Measurements from ENCODE around the gene MINPP1.
"Not testable (repeated sequence)": the region's sequence is repeated elsewhere in the genome, so short reads cannot be mapped to it uniquely, and the experiment has no call there.

Gene MINPP1

DNA sequence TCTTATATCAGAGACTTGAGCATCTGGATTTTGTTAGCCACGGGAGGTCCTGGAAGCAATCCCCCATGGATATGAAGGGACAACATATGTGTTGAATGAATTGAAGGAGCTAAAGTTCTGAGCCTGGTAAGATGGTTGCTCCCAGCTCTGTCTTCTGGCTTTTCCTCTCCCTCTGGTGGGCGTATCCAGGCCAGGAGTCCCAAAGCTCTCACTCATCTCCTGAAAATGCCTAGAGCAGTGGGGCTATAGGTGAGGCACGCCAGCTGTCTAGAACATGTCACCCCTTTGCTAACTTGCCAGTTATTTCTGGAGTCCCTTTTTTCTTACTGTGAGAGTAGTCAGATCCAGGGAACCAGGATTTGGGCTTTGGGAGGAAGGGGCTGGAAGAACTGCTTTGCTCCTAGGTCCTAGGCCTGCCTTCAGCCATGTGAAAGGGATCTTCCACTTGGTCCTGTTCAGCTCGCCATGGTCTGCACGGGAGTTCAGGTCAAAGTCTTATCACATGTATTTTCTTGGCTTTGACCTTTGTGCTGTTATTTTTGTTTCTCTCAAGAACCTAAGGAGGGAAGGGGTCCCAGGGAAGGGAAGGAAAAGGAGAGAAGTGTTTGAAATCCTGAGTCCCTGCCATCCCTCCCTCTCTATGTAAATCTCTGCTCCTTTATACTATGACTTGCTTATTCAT is 73.6 kb downstream of the MINPP1 start:
- no peak for DNase-seq

DNA sequence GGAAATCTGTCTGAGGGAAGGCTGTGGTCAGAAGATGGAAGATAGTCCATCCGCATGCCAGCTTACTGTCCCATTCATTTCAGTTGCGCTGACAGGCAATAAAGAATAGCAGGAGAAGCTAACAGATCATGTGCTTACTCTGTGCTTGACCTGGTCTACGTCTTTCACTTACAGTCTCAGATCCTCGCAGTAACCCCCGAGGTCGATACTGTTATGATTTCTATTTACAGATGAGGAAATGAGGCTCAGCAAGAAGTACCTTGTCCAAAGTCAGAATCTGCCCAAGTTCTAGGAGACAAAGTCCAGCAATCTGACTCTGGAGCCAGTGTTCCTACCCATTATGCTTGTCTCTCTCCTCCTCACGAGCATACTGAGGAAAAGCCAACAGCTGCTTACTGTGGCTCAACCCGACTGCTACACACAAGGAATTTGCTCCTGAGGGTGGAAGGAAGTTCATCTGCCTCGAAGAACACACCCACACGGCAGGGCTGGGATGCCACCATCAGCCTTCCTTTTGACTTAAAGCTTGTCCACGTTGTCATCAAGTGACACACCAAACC is 74.2 kb downstream of the MINPP1 start:
- no peak for DNase-seq

DNA sequence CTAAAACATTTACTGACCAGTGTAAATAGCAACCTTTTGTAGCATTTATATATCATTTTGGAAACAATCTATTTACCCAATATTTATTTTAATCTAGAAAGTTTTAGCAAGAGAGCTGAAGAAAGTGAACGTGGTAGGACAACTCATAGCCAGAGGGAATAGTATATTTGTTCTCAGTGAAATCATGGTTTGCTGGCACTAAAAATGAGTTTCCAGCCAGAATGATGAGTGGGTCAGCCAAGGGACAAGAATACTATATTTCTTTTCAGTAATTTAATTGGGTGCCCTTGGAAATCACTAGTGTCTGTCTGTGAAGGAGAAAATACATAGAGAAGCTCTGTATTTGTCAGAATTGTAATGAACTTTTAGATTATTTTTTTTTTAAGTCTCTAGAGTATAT is 74.9 kb downstream of the MINPP1 start:
- no peak for DNase-seq

DNA sequence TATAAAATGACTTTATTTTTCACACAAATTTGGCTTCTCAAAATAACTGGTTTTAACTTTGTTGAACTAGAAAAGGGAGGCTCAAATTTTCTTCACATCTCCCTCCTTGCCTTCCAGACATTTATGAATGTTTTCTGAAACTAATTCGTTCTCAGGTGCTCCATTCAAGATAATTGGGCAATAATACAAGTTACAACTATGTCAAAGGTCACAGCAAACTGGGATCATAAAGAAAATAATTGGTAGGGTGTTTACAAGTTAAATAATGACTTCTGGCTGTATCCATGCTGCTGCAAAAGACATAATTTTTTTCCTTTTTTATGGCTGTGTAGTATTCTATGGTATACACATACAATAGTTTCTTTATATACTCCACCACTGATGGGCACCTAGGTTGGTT is 75.3 kb downstream of the MINPP1 start:
- DNase-seq, result no peak

DNA sequence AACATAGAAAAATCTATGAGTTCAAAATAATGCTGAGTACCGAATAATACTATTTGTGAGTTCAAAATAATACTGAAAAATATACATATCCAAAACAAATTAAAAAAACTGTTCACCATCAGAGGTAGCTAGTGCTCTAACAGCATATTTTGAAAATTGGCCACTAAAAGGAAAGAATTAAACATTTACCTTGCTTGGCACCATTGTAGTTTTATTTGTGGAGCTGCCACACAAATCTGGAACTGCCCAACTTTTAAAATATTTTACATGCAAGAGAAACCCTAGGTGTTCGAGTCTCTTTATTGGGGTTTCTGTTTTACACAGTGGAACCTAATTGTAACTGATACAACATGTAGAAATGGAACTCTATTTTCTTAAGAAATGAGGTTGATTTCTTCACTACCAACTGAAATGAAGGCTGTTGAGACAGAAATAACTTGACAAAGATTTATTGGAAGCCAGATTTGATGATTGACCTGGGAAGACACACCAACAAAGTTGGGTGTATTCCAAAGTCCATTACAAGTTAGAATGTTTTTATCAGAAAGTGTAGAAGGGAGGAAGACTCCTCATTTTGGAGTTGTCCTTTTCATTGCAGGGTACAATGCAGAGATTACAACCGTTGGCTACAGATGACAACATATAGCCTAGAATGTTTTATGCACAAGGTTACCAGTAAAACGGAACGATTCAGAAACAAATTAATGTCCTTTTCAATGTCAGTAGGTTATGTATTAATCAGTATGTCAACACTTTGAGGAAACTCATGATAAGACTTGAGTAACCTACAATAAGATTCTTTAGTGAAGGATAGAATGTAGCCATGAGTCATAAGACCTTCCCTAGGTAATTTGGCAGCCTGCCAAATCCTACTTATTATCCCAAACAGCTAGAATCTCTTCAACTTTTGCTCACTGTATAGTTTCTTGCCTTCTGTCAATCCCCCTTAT is 81.1 kb downstream of the MINPP1 start:
- no peak for DNase-seq

DNA sequence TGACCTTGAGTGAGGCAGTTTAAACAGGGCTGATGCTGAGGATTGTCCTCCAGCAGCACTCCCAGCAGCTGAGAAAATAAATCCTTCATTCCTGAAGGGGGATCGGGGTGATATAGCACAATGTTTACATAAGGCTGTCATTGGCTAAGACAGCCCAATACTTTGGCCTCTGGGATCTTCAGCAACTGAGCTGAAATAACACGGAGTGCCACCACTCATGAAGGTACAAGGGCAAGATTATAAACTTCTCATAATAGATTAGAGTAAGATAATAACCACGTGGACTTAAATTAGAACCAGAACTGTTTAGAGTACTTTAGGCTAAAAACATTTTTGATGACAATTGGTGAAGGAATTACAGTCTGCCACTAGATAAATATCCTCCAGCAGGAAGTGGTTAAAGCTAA is 85.0 kb downstream of the MINPP1 start:
- DNase-seq, result no peak

DNA sequence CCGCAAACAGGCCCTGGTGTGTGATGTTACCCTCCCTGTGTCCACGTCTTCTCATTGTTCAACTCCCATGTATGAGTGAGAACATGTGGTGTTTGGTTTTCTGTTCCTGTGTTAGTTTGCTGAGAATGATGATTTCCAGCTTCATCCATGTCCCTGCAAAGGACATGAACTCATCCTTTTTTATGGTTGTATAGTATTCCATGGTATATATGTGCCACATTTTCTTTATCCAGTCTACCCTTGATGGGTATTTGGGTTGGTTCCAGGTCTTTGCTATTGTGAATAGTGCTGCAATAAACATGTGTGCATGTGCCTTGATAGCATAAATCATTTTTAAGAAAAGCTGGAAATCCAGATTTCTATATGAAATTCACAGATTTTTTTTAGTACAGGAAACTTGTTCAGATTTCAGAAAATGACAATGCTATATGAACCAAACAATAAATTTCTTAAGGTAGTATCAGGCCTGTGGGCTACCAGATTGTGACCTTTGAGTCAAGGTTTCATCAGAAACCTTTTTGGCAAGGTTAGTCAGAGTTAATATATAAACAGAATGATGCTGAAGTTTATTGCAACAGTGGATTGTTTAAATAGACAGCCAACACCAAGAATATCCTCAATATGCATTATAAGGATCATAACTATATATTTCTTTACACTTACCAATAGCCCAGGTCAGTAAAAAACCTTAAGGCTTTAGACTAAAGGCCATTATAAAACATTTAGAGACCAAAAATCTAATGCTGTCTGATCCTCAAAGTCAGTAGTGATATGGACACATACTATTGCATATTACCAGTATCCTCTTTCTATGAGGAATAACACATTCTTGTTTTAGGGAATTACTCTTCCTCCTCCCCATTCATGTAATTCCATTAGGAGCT is 86.3 kb downstream of the MINPP1 start:
- no peak for DNase-seq

DNA sequence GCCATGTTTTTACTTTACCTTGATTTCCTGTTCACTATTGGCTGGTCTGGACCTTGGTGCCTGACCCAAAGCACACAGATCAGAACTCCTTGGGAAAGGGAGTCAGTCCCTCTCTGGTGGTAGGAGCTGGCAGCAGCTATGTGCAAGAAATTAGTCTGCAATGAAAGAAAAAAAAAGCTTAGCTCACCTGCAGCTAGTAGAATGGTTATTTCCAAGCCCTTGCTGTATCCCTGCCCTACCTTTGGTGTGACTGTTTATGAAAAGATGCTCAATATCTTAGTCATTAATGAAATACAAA is 86.8 kb downstream of the MINPP1 start:
- DNase-seq, result no peak

DNA sequence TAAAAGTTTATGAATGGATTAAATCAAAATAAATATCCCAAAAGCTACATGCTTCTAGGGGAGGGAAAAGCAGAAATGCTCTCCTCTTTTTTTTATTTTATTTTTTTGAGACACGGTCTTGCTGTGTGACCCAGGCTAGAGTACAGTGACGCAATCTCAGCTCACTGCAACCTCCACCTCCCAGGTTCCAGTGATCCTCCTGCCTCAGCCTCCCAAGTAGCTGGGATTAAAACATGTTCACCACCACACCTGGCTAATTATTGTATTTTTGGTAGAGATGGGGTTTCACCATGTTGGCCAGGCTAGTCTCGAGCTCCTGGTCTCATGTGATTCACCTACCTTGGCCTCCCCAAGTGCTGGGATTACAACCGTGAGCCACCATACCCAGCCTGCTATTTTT is 88.2 kb downstream of the MINPP1 start:
- DNase-seq, result not testable (repeated sequence)

DNA sequence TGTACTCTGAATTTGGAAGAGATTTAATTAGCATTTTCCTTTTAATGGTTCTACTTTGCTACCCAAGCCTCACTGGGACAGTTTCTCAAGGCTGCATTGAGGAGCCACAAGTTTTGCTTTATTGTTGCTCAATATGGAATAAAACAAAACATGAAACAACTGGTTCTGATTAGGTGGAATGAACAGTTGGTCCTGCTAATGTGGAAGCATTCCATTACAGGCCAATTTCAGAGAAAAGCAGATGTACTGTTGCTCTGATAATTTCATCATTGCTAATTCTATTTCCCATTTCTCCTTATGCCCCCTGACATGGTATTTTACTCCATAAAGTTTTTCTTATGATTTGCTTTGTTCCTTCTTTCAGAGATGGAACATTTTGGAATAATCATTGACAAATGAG is 89.0 kb downstream of the MINPP1 start:
- DNase-seq, result no peak

DNA sequence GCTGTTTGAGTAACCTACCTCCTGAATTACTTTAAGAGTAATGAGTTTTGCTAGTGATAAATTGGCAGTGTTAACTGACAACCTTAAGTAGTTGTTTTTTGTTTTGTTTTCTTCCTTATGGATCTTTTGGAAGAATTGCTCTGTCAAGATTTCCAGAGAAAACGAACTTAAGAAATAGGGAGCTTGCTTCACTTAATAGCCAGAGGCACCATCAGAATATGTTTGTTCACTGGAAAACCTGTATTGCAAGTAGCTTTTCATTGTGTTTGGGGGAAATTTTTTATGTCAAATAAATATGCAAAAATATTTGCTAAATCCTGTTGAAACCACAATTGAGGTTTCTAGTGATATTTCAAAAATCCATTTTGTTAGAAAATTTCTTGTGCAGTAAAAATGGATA is 89.5 kb downstream of the MINPP1 start:
- no peak for DNase-seq

DNA sequence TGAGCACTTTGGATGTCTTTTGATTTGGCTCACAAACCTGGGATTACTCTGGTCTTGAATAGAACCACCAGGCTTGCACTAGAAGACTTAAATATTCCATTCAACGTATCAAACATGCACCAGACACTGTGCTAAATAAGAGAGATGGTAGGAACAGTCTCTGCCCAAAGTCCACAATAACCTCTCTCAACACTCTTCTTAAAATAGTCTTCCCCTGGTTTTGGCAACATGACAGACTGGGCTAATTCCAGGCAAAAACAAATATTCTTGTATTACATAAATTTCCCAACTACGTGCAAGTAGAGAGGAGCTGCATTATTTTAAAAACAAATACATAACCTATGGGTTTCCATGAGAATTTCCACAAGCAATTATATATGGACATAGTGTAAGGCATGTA is 90.2 kb downstream of the MINPP1 start:
- no peak for DNase-seq

DNA sequence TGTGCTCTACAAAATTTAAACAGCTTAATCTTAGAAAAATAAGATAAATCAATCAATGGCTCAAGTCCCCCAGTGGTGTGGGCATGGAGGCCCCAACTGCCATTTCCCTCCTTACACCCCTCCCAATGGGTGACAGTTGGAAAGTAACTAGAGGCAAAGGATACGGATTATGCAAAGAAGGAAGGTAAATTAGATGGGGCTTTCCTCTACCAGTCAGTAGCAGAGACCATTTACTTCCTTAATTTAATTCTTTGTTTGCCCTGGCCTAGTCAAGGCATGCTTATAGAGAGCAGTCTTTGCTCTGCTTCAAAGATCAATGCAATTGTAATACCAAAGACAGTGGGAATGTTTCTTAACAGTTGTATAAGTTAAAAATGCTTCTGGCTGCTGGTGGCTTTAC is 91.7 kb downstream of the MINPP1 start:
- no peak for DNase-seq

DNA sequence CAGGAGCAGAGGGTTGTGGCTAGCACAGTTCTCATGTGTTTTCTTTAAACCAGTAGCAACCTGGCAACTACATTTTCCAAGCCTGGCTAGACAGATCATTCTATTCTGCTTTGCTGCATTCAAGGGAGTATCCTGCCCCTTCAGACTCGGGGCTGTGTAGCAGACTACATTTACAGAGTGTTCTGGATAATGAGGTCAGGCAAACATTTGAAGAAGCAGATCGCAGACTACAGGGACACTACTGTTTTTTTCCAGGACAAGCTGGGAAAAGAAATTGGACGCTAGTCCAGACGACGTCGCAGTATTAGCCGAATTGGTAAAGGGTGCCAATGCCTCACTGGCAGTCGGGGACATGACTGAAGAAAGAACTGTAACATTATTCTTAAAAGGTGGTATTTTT is 94.0 kb downstream of the MINPP1 start:
- DNase-seq, result no peak

DNA sequence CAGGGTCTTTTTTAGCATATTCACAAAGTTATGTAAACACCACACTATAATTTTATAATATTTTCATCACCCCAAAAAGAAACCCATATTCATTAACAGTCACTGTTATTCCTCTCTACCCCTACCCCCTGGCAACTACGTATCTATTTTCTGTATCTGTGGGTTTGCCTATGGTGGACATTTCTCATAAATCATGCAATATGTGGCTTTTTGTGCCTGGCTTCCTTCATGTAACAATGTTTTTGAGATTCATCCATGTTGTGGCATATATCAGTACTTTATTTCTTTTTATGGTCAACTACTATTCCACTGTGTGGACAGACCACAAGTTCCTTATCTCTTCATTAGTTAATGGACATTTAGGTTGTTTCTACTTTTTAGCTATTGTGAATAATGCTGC is 95.9 kb downstream of the MINPP1 start:
- DNase-seq, result no peak

All from T-helper 1 cell (primary cell).